Kidney (tissue), 14 donors: ENCODE data around the gene CADPS2. TPM values are rescaled to one million over a fixed set of nuclear protein-coding genes. Genes with fewer than 3 reads are reported as not detected.
"Not testable (repeated sequence)": the region's sequence is repeated elsewhere in the genome, so short reads cannot be mapped to it uniquely, and the experiment has no call there.

ENCODE experiments used
- DNase-seq, 5 donors: peaks; one replicate each; pipeline ENCODE4 v3.0.0-alpha.2; 2013 to 2020
- FAIRE-seq: peaks from 2 replicates; lab custom pipeline; 2012; peaks lifted over from hg19 to GRCh38; lab: Jason Lieb, UNC
- H3K27ac ChIP-seq, 2 donors: one replicate each; pipeline ENCODE4 v1.7.0; 2013; ENCODE audit warnings: low read depth in 2 of 2, low read length in 2 of 2, inconsistent platforms in 1 of 2
- H3K27me3 ChIP-seq: one replicate; pipeline ENCODE4 v1.7.1; 2013; ENCODE audit warnings: low read length, inconsistent platforms; ENCODE audit not compliant: control insufficient read depth, insufficient read depth
- H3K36me3 ChIP-seq, 3 donors: one replicate each; pipeline versions ENCODE4 v1.7.0 to v1.7.1; 2013; ENCODE audit warnings: low read length in 3 of 3, control low read depth in 1 of 3, inconsistent platforms in 1 of 3; ENCODE audit not compliant: insufficient read depth in 3 of 3, control insufficient read depth in 2 of 3
- H3K4me1 ChIP-seq, 3 donors: one replicate each; pipeline versions ENCODE4 v1.7.0 to v1.7.1; 2013; ENCODE audit warnings: low read length in 3 of 3, inconsistent platforms in 1 of 3, low read depth in 1 of 3; ENCODE audit not compliant: control insufficient read depth in 2 of 3, insufficient read depth in 2 of 3
- H3K4me3 ChIP-seq, 3 donors: one replicate each; pipeline versions ENCODE4 v1.7.0 to v1.8.1; 2013; ENCODE audit warnings: low read length in 3 of 3, control low read depth in 1 of 3, inconsistent platforms in 1 of 3
- H3K9ac ChIP-seq, 3 donors: one replicate each; pipeline versions ENCODE4 v1.7.0 to v1.7.1; 2013; ENCODE audit warnings: low read length in 3 of 3, control low read depth in 1 of 3, inconsistent platforms in 1 of 3
- H3K9me3 ChIP-seq, 3 donors: one replicate each; pipeline versions ENCODE4 v1.7.0 to v1.7.1; 2013; ENCODE audit warnings: low read length in 3 of 3, control low read depth in 1 of 3, inconsistent platforms in 1 of 3; ENCODE audit not compliant: control insufficient read depth in 2 of 3, insufficient read depth in 1 of 3
- CTCF ChIP-seq: IDR thresholded peaks from 3 replicates; pipeline ENCODE4 v1.5.1; 2012; ENCODE audit warnings: mild to moderate bottlenecking, moderate library complexity, borderline replicate concordance; ENCODE audit not compliant: insufficient read depth; ENCODE audit errors: extremely low read depth
- intact Hi-C: fragments of 100-400 bp; cut with DNase I; formaldehyde crosslinking; loops from one replicate; pipeline ENCODE4 v1.11.1; 2022
- polyA plus RNA-seq: library from polyadenylated mRNA; stranded (reverse); fragments of 350-450 nt; fragmentation: Illumina TruSeq; extraction: RNeasy Lipid Tissue Mini Kit (QIAGEN cat#74804); gene quantifications from one replicate; pipeline ENCODE4 v1.2.3, GENCODE V29; 2014; ENCODE audit warnings: low read depth, low replicate concordance; ENCODE audit not compliant: insufficient read depth
- total RNA-seq: library from RNA; stranded (reverse); fragmentation: NEBNext Ultra II Directional; extraction: Animal tissue kit (Norgen Biotek cat#: 25700); gene quantifications from one replicate; pipeline ENCODE4 v1.2.1, GENCODE V29; 2021
- donor health status: control.
- donor health status: control.
- donor health status: control.
- donor health status: control.
- donor health status: control.
- donor health status: DM: yes; HTN: yes; CAD: no.
- donor health status: Normal renal cell carcinoma (clear cell type).

The CADPS2 gene
- total and polyA plus RNA-seq, 2 donors from 2014 or later, result 33.0 to 39.9 TPM

GRCh38 chr7:122298131-122298530 lies 588.1 kb downstream of the CADPS2 start:
- Histone ChIP-seq H3K9ac (no peak overlapping the region), H3K27ac (no peak overlapping the region), H3K4me3 (no peak overlapping the region), H3K27me3 (peaks cover 59% of the 10 kb centered on the region), H3K9me3 (no peaks in the 10 kb centered on the region), H3K36me3 (no peaks in the 10 kb centered on the region), H3K4me1 (no peaks in the 10 kb centered on the region)
- intact Hi-C loops, result no loop called here
- FAIRE-seq, result no peak
- TF ChIP-seq CTCF, result no peak
- peak in 1 of 5 donors; percentile 6 for DNase-seq

- FAIRE-seq, result no peak
- Histone ChIP-seq H3K4me3 (no peak overlapping the region), H3K36me3 (no peaks in the 10 kb centered on the region), H3K27me3 (peaks cover 7% of the 10 kb centered on the region), H3K9me3 (peaks cover 0 to 10% (median 0%) of the 10 kb centered on the region in 3 donors), H3K9ac (no peak overlapping the region), H3K4me1 (no peaks in the 10 kb centered on the region), H3K27ac (no peak overlapping the region)
- intact Hi-C loops, result no loop called here
- TF ChIP-seq CTCF, result no peak
- DNase-seq, result no peak
These were observed 595.1 kb downstream of the CADPS2 start for GRCh38 chr7:122291189-122291588.

GRCh38 chr7:122290476-122290875 lies 595.8 kb downstream of the CADPS2 start:
- intact Hi-C loops, result no loop called here
- H3K27me3 ChIP-seq, result peaks cover 3% of the 10 kb centered on the region
- no peak for TF ChIP-seq CTCF
- no peak for DNase-seq
- H3K4me3 ChIP-seq, result no peak overlapping the region
- FAIRE-seq, result no peak
- H3K27ac ChIP-seq, result no peak overlapping the region
- H3K9me3 ChIP-seq, result peaks cover 0 to 10% (median 0%) of the 10 kb centered on the region in 3 donors
- no peak overlapping the region for H3K9ac ChIP-seq
- no peaks in the 10 kb centered on the region for H3K4me1 ChIP-seq
- H3K36me3 ChIP-seq, result no peaks in the 10 kb centered on the region

GRCh38 chr7:122289426-122289825 lies 596.8 kb downstream of the CADPS2 start:
- DNase-seq (no peak), FAIRE-seq (no peak)
- Histone ChIP-seq H3K4me1 (no peaks in the 10 kb centered on the region), H3K36me3 (no peaks in the 10 kb centered on the region), H3K9ac (no peak overlapping the region), H3K4me3 (no peak overlapping the region), H3K27me3 (no peaks in the 10 kb centered on the region), H3K9me3 (peaks cover 0 to 10% (median 0%) of the 10 kb centered on the region in 3 donors), H3K27ac (no peak overlapping the region)
- intact Hi-C loops, result no loop called here
- no peak for TF ChIP-seq CTCF

GRCh38 chr7:122284608-122285007 lies 601.7 kb downstream of the CADPS2 start:
- intact Hi-C loops, H3K4me3 ChIP-seq, FAIRE-seq, H3K9me3 ChIP-seq, H3K36me3 ChIP-seq, H3K27ac ChIP-seq, H3K9ac ChIP-seq, H3K27me3 ChIP-seq, H3K4me1 ChIP-seq, DNase-seq: not testable (repeated sequence)
